KG1 (cell line): Measurements from ENCODE around the gene ZNF268.
"Not testable (repeated sequence)": the region's sequence is repeated elsewhere in the genome, so short reads cannot be mapped to it uniquely, and the experiment has no call there.

Experiments used
- DNase-seq: peaks from one replicate; lab custom pipeline; 2025; lab: John Stamatoyannopoulos, UW

Gene ZNF268

DNA sequence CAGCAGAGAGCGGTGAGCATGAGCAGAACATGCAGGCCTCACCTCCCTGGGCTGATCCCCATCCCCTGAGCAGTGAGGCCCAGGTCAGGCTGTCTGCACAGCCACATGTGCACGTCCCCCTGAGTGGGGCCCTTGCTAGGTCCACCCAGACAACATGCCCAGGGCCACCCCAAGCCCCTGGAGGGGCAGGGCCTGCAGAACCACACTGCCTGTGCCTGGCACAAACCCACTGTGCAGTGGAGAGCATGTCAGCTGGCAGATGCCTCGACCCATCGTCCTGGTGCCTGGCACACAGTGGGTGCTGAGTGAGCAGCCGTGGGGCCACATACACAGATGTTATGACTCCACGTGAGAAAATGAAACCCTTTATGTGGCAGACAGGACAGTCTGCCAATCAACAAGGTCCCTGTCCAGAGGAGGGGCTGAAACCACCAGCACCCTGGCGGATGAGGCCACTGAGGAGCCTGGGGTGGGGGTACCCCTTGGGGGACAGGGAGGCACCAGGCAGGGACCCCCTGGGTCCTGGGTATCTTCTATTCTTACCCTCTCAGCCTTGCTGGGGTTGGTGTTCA, 46.1 kb downstream of the ZNF268 start:
- DNase-seq = no peak

DNA sequence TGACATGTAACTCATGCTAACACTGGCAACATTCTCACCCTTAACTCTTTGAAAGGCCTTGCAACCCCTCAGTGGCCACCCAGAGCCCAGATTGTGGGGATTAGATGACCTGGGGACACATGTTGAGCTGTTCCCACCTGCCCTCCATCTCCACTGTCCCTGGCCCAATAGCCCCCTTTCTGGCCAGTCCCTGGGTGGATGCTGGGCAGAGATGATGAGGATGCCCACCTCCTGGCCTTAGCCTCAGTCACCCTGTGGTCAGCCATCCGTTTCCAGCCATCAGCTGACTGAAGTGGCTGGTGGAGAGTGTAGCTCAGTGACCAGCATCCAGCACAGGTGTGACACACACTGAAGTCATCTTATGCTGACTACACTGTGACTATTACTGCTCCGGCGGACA, 49.7 kb downstream of the ZNF268 start:
- DNase-seq = no peak

DNA sequence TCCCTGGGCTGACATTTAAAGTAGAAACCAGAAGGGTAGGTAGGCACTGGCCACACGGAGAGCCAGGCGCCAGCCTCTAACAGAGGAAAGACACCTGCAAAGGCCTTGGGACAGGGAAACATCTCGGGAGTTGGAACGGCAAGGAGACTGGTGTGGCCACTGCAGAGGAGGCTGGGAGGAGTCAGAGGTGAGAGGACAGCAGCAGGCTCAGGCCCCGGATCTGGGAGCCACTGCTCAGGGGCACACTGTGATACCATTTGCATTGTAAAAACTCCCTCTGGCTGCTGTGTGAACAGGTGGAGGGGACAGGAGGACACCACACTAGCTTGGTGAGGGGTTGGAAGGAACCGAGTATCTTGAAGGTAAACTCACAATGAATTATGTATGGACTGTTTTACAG, 51.7 kb downstream of the ZNF268 start:
- no peak for DNase-seq

DNA sequence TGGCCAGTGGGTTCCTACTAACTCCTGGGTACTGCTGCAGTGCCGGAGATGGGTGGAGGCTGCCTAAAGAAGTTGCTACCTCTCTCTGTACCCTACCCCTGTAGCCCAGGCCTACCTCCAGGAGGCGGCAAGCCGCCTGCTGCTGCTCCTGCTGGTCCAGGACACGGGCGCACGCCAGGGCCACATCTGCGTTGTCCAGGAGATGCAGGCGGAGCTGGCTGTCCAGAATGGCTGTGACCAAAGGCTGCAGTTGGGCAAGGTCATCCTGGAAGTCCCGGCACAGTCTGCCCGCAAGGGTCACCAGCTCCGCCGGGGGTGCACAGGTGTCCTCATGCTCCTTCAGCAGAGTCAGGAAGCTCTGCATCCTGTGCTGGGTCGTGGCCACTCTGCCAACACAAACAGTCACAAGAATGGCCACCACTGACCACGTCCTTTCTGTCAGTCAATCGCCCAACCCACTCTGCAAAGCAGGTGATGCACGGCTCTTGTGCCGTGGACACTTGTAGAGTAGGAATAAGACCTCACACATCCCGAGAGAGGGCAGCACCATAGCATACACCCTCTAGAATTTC, 52.8 kb downstream of the ZNF268 start:
- DNase-seq = no peak

DNA sequence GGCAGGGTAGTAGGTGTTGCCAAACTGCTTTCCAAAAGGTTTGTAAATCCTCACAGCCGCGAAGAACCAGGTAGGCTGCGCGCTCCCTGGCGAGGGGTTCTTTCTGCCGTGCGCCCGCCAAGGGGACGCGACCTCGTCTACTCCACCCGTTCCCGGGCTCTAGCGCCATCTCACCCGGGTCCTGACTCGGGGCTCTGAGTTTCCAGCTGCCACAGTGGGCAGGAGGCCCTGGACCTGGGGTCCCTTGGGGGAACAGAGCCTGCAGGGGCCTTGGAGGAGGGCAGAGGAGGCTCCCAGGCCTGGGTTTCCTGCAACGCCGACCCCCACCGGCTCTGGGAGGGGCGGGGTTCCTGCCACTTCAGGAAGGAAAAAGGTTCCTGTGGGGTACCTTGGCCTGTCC, 53.7 kb downstream of the ZNF268 start:
- DNase-seq = no peak

DNA sequence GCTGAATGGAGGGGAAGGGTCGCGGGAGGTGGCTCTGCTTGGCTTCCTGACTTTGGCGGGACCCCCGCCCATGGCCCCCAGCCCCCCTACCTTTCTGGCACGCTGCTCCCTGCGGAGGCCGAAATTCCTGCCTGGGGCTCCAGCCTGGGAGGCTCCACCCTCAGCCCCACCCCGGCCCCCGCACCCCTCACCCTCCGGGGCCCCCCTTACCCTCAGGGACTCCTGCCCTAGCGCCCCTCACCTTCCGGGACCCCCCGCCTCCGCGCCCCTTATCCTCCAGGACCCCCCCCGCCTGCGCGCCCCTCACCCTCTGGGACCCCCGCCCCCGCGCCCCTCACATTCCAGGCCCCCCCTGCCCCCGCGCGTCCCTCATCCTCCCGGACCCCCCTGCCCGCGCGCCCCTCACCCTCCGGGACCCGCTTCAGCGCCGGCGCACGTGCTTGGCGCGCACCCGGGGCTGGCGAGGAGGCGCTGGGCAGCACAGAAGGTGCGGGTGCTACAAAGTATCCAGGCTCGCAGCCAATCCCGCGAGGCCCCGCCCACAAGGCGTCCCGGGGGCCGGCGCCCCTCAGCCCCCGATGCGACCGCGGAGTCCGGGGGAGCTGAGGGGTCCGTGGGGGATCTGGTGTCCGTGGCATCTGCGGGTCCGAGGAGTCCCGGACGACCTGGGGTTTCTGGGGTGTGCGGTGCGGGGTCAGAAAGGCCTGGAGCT, 54.3 kb downstream of the ZNF268 start, which contains the start of gene ANHX:
TSS of gene ANHX (minus strand) at position 477 of the 712 bp plus-strand sequence. CDS start 1,521 bp downstream, outside the sequence.
- DNase-seq = no peak

DNA sequence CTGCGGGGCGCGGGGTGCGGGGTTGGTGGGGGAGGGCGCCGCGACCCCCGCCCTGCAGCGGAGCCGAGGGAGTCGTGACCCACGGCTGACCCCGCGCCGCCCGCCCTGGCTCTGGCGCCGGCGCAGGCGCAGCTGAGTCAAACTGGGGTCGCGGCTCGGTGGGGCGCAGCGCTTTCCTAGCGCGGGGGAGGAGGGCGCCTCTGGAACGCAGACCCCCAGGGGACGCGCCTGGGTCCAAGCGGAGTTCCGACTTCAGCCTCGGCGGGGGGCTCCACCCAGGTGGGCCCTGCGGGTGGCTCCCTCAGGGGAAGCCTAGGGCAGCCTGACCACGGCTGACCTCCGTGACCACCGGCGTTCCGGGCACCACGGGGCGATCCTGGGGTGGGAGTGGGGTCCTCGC, 54.8 kb downstream of the ZNF268 start:
- no peak for DNase-seq

DNA sequence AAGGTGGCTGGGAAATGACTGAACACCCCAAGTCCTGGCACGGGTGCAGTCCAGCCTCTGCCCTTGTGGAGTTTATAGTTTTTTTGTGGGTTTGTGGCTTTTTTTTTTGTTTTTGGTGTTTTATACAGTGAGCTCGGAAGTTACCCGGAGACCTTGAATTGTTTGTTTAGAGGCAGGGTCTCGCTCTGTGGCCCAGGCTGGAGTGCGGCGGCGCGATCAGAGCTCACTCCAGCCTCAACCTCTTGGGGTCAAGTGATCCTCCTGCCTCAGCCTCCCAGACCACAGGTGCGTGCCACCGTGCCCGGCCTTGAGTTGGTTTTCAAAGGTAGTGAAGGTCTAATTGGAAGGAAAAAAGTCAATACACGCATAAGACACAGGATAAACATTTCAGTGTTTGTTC, 55.3 kb downstream of the ZNF268 start:
- DNase-seq = no peak

DNA sequence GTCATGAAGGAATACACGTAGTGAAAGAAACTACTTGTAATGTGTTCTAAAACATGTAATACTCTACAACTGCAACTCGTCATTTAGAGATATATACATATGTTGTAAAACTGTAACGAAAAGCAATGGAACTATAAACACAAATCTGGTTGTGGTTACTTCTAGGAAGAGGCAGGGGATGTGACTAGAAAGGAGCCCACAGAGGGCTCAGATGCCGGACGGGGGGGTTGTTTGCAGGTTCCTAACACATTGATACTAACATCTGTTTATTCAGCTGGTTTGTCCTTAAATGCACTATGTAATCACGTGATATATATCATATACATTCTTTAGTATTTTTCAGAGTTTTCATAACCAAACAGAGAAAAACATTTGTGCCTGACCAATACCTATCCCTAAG, 70.4 kb downstream of the ZNF268 start:
- DNase-seq = no peak

DNA sequence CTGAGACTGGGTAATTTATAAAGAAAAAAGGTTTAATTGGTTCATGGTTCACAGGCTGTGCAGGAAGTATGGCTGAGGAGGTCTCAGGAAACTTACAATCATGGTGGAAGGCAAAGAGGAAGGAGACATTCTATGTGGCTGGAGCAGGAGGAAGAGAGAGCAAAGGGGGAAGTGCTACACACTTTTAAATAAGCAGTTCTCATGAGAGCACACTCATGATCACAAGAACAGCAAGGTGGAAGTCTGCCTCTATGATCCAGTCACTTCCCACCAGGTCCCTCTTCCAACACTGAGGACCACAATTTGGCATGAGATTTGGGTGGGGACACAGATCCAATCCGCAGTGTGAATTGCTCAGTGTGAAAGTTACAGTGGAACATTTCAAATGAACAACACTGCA, 74.5 kb downstream of the ZNF268 start:
- DNase-seq = not testable (repeated sequence)

DNA sequence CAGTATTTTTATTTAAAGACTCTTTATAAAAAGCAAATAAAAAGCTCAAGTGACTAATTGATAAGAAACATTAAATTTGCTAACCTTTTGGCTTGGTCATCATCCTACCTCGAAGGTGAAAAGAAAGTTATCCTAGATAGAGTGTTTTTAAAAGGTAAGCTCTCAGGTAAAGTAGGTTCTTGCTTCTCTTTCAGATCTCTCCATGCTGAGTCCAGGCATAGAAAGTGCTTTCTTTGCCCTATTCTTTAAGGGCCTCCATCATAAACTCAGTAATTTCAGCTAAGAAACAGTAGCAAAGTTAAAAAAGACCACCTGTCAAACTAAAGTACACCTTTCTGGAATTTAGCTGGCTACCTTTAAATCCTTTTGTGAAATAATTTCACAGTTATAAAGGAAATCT, 75.0 kb downstream of the ZNF268 start:
- no peak for DNase-seq

DNA sequence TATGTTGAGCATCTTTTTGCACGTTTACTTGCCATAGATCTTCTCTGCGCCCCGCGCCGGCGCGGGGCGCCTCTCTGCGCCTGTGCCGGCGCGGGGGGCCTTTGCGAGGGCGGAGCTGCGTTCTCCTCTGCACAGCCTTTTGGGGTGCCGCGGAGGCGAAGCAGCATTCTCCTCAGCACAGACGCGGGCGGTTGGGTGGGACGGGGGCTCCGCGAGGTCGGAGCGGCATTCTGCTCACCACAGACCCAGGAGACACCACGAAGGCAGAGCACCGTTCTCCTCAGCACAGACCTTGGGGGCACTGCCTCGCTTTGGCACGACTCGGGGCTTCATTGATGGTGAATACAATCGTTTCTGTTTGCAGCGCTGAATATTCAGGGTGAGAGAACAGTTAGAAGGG, 82.9 kb downstream of the ZNF268 start:
- no peak for DNase-seq
